K562 (cell line): ENCODE results near the gene GSTA5. TPM values are rescaled to one million over a fixed set of nuclear protein-coding genes. Genes with fewer than 3 reads are reported as not detected.
"Not testable (repeated sequence)": the region's sequence is repeated elsewhere in the genome, so short reads cannot be mapped to it uniquely, and the experiment has no call there.

Source experiments
- ATAC-seq: fragments of 200-7000 bp; cut with Tn5 transposase; 3 replicates; pipeline ENCODE4 v1.9.1; 2020; ENCODE audit warnings: moderate library complexity
- BruUV-seq: library from RNA; stranded (reverse); fragments of 400-500 nt; replicated peaks from 2 replicates; lab custom pipeline; 2021; lab: Mats Ljungman, UMichigan
- CTCF ChIA-PET: fragments of 300-600 bp; formaldehyde crosslinking; extraction: SDS; loops from one replicate; lab custom pipeline; 2021; ENCODE audit warnings: low intra/inter-chr PET ratio; lab: Yijun Ruan, JAX
- POLR2A ChIA-PET: fragments of 300-600, 350-650 bp; sonication (Branson Sonifier 250); formaldehyde crosslinking; extraction: SDS; loops from one replicate; lab custom pipeline; 2021; ENCODE audit warnings: antibody characterized with exemption, inconsistent platforms; lab: Yijun Ruan, JAX
- DNase-seq, 4 experiments: peaks; one replicate each; pipeline versions ENCODE4 v3.0.0 to v3.0.0-alpha.2; 2011 to 2018; ENCODE audit warnings: low spot score in 3 of 4, mixed read lengths in 3 of 4; ENCODE audit errors: extremely low read depth in 1 of 4
- FAIRE-seq: peaks from 2 replicates; lab custom pipeline; 2011; peaks lifted over from hg19 to GRCh38; lab: Jason Lieb, UNC
- H2AFZ ChIP-seq: 2 replicates; pipeline ENCODE4 v1.6.0; 2011; ENCODE audit warnings: low read depth, low read length, control low read depth, inconsistent platforms
- H3K27ac ChIP-seq: fragments of 200-600 bp; 3 replicates; pipeline ENCODE4 v1.8.0; 2011; ENCODE audit warnings: low read depth, mild to moderate bottlenecking, control low read depth, inconsistent platforms, low read length, moderate library complexity, mixed read lengths; ENCODE audit errors: extremely low read depth
- H3K27me3 ChIP-seq, 2 experiments: fragments of 300-600 bp in 1 of 2; 2 replicates in 1 of 2; 3 replicates in 1 of 2; pipeline versions ENCODE4 v1.6.0 to v1.8.0; 2011; ENCODE audit warnings: inconsistent platforms in 2 of 2, low read length in 2 of 2, mild to moderate bottlenecking in 1 of 2, mixed read lengths in 1 of 2, moderate library complexity in 1 of 2; ENCODE audit not compliant: control insufficient read depth in 2 of 2, insufficient read depth in 2 of 2
- H3K36me3 ChIP-seq: fragments of 300-600 bp; 3 replicates; pipeline ENCODE4 v1.8.0; 2011; ENCODE audit warnings: mild to moderate bottlenecking, low read length, inconsistent platforms; ENCODE audit not compliant: control insufficient read depth, insufficient read depth
- H3K4me1 ChIP-seq, 2 experiments: fragments of 200-600 bp in 1 of 2; replicated peaks in 1 of 2; 2 replicates in 1 of 2; 3 replicates in 1 of 2; pipeline versions ENCODE4 v1.5.1 to v1.8.0; 2011; ENCODE audit warnings: inconsistent platforms in 2 of 2, low read length in 2 of 2, mild to moderate bottlenecking in 1 of 2, mixed read lengths in 1 of 2, moderate library complexity in 1 of 2; ENCODE audit not compliant: control insufficient read depth in 2 of 2, insufficient read depth in 2 of 2
- H3K4me2 ChIP-seq: 2 replicates; pipeline ENCODE4 v1.6.1; 2011; ENCODE audit warnings: low read length, control low read depth, inconsistent platforms, mixed read lengths; ENCODE audit not compliant: insufficient read depth
- H3K4me3 ChIP-seq: fragments of 200-600 bp; sonication (generic), shearing (Covaris generic); 2 replicates; pipeline ENCODE4 v1.5.1; 2016; ENCODE audit warnings: control low read depth, inconsistent platforms
- H3K79me2 ChIP-seq: fragments of 200-600 bp; 3 replicates; pipeline ENCODE4 v1.8.0; 2011; ENCODE audit warnings: low read length, inconsistent platforms; ENCODE audit not compliant: control insufficient read depth, insufficient read depth
- H3K9ac ChIP-seq, 2 experiments: 2 replicates each; pipeline versions ENCODE4 v1.6.0 to v1.6.1; 2011; ENCODE audit warnings: low read depth in 2 of 2, low read length in 2 of 2, control low read depth in 1 of 2, inconsistent platforms in 1 of 2, mild to moderate bottlenecking in 1 of 2, mixed read lengths in 1 of 2; ENCODE audit not compliant: insufficient read depth in 1 of 2
- H3K9me1 ChIP-seq: one replicate; pipeline ENCODE4 v1.6.0; 2011; ENCODE audit warnings: inconsistent platforms, mild to moderate bottlenecking, low read length, moderate library complexity; ENCODE audit not compliant: control insufficient read depth, insufficient read depth
- H3K9me3 ChIP-seq: replicated peaks from 2 replicates; pipeline ENCODE4 v1.5.1; 2011; ENCODE audit warnings: low read depth, low read length, inconsistent platforms; ENCODE audit not compliant: control insufficient read depth, insufficient read depth
- H4K20me1 ChIP-seq: replicated peaks from 2 replicates; pipeline ENCODE4 v1.6.1; 2011; ENCODE audit warnings: low read length, inconsistent platforms, mixed read lengths; ENCODE audit not compliant: control insufficient read depth, insufficient read depth
- KLF16 ChIP-seq: IDR thresholded peaks from 2 replicates; pipeline ENCODE4 v1.6.1; 2016; ENCODE audit warnings: antibody characterized with exemption
- MAFF ChIP-seq: IDR thresholded peaks from 2 replicates; pipeline ENCODE4 v1.6.1; 2012; ENCODE audit warnings: low read length, improper control_type of control experiment
- MAFG ChIP-seq: fragments of 450-650 bp; conservative IDR thresholded peaks from 2 replicates; pipeline ENCODE4 v1.6.1; 2016; ENCODE audit warnings: missing genetic modification characterization, missing compliant biosample characterization
- MAFK ChIP-seq: IDR thresholded peaks from 2 replicates; pipeline ENCODE4 v1.6.1; 2011; ENCODE audit warnings: low read length, improper control_type of control experiment
- MED1 ChIP-seq: sonication (generic); formaldehyde crosslinking; IDR thresholded peaks from 2 replicates; pipeline ENCODE4 v1.8.1; 2023; ENCODE audit warnings: missing genetic modification reagents, borderline replicate concordance
- ZNF316 ChIP-seq: fragments of 450-650 bp; IDR thresholded peaks from 2 replicates; pipeline ENCODE4 v1.6.1; 2016
- WGBS: fragments of 100-300 bp; shearing (Covaris generic); methylation state at CpG from one replicate; pipeline ENCODE4 v1.1.6; 2016; ENCODE audit warnings: low coverage, mixed read lengths; ENCODE audit not compliant: insufficient coverage; ENCODE audit errors: missing lambda C conversion rate; 5-methylcytosine and 5-hydroxymethylcytosine counted together
- in situ Hi-C: fragments of 300-500 bp; cut with MboI; formaldehyde crosslinking; loops from 4 replicates; pipeline ENCODE4 v1.15.0; 2018; ENCODE audit warnings: inconsistent platforms, mixed read lengths
- intact Hi-C: fragments of 100-400 bp; cut with micrococcal nuclease; formaldehyde crosslinking; loops from 2 replicates; pipeline ENCODE4 v1.14.2; 2022
- polyA plus RNA-seq, 8 experiments: library from polyadenylated mRNA; depleted of rRNA in 4 of 8; stranded (reverse) in 5 of 8; unstranded in 3 of 8; fragments of >200 nt; fragmentation: Nextera tagmentation in 2 of 8; fragmentation: Illumina TruSeq in 1 of 8; extraction: Ambion mirVana in 2 of 8; extraction: Trizol in 1 of 8; gene quantifications; 2 replicates each; pipeline versions ENCODE4 v1.2.1 to v1.2.3, GENCODE V29; 2011 to 2014; ENCODE audit warnings: inconsistent platforms in 1 of 8, missing spikeins in 1 of 8
- total RNA-seq, 7 experiments: library from RNA; depleted of rRNA in 6 of 7; stranded (reverse); fragments of >200 nt in 6 of 7; fragmentation: Illumina TruSeq in 2 of 7; extraction: Trizol in 2 of 7; gene quantifications; 2 replicates each; pipeline versions ENCODE4 v1.2.1 to v1.2.3, GENCODE V29; 2011 to 2021; ENCODE audit warnings: low replicate concordance in 1 of 7
- TF ChIP-seq, protein P1 (sequence below), 3 experiments: IDR thresholded peaks in 2 of 3; conservative IDR thresholded peaks in 1 of 3; 2 replicates each; pipeline ENCODE4 v1.5.1; 2011 to 2012; ENCODE audit warnings: low read length in 3 of 3, mild to moderate bottlenecking in 3 of 3, control low read depth in 2 of 3, improper control_type of control experiment in 1 of 3, inconsistent platforms in 1 of 3, low read depth in 1 of 3, mixed read lengths in 1 of 3, moderate library complexity in 1 of 3; ENCODE audit not compliant: insufficient read depth in 2 of 3

The GSTA5 gene
- total and polyA plus RNA-seq, 9 of the 15 experiments (the other 6 are each of a cell fraction or from before 2014, with no cell fraction given): not detected

DNA sequence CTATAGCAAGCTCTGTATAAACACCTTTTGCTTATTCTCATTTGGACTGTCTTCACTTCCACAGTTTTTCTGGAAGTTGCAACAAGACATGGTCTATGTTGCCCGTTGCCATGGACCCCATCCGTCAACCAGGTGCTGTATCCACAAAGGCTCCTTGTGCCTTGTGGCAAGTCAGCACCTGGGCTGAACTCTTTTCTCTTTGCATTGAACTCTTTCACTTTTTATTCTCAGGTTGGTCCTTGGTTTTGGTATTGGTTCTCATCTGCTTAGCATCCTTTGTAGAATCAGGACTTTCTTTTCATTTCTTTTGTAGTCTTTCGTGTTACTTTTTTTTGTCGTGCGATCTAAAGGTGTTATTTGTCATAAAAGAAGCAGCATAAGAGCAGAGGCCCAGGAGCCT is 32.0 kb downstream of the GSTA5 start:
- no peak overlapping the region for H3K27ac ChIP-seq
- H3K36me3 ChIP-seq: no peaks in the 10 kb centered on the region
- ATAC-seq: no peak
- H3K4me3 ChIP-seq: no peak overlapping the region
- H2AFZ ChIP-seq: no peak overlapping the region
- POLR2A ChIA-PET: no interaction called here
- CTCF ChIA-PET: no interaction called here
- no peak overlapping the region for H3K9ac ChIP-seq
- H4K20me1 ChIP-seq: no peaks in the 10 kb centered on the region
- no peaks in the 10 kb centered on the region for H3K9me1 ChIP-seq
- no peak for TF ChIP-seq KLF16
- TF ChIP-seq MED1 (CRISPR knock-in tag): no peak
- H3K27me3 ChIP-seq: peaks cover 0 to 2% of the 10 kb centered on the region in 2 experiments; a peak in 2 of 5 replicates
- FAIRE-seq: no peak
- H3K79me2 ChIP-seq: no peaks in the 10 kb centered on the region
- BruUV-seq: no TSS peak
- H3K4me2 ChIP-seq: no peak overlapping the region
- intact Hi-C loops: no loop called here
- no peak for DNase-seq
- no peaks in the 10 kb centered on the region for H3K4me1 ChIP-seq
- in situ Hi-C loops: loop anchor here (5.0 kb wide), 1 partner anchor 41 kb away; no protein-coding TSS in a partner anchor
- no peaks in the 10 kb centered on the region for H3K9me3 ChIP-seq
- whole genome bisulfite sequencing: 3% methylated on average over 5 of the region's 5 CpGs

DNA sequence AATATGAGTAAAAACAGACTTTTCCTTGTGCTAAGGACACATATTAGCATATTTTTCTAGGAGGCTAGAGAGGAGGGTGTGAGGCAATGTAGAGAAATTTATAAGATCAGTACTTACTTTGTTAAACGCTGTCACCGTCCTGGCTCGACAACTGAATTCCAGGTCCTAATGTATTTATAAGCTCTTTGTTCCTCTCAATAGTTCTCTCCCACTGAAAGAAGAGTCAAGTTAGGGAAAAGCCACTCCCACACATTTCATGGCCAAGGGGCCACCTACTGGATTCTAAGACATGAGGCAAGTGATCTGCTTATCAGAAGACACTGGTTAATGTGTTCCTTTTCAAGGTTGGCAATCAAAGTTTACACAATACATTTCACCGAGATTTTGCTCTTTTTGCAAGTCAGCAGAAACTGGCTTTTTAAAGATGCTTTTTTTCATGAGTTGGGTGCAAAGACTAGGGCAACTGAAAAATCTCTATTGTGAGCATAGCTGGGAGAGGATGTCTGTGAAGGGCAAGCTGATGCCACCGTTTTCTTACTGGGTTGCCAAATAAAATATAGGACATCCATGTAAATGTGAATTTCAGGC is 36.9 kb downstream of the GSTA5 start, which contains the start of gene GSTA1:
Gene GSTA1, minus strand, starts transcription at position 149 of the 588 bp plus-strand sequence. CDS start 4,549 bp downstream, outside the sequence.
- H3K9ac ChIP-seq, in situ Hi-C loops, intact Hi-C loops, BruUV-seq, H4K20me1 ChIP-seq, H3K4me3 ChIP-seq, H3K4me1 ChIP-seq, H3K27ac ChIP-seq, H3K9me3 ChIP-seq, H2AFZ ChIP-seq, H3K36me3 ChIP-seq, CTCF ChIA-PET, H3K27me3 ChIP-seq, H3K9me1 ChIP-seq, H3K4me2 ChIP-seq, DNase-seq: not testable (repeated sequence)
- POLR2A ChIA-PET: interaction anchor here (0.6 kb wide), 1 partner anchor 8 kb away, joined by 3 read pairs; no protein-coding TSS in a partner anchor
- ATAC-seq: 0 out of 3 replicates have a peak, but pooled peaks have one; percentile 33
- 0% methylated on average over 5 of the region's 5 CpGs for WGBS
- FAIRE-seq: peak; percentile 54
- TF ChIP-seq, protein P1, sequence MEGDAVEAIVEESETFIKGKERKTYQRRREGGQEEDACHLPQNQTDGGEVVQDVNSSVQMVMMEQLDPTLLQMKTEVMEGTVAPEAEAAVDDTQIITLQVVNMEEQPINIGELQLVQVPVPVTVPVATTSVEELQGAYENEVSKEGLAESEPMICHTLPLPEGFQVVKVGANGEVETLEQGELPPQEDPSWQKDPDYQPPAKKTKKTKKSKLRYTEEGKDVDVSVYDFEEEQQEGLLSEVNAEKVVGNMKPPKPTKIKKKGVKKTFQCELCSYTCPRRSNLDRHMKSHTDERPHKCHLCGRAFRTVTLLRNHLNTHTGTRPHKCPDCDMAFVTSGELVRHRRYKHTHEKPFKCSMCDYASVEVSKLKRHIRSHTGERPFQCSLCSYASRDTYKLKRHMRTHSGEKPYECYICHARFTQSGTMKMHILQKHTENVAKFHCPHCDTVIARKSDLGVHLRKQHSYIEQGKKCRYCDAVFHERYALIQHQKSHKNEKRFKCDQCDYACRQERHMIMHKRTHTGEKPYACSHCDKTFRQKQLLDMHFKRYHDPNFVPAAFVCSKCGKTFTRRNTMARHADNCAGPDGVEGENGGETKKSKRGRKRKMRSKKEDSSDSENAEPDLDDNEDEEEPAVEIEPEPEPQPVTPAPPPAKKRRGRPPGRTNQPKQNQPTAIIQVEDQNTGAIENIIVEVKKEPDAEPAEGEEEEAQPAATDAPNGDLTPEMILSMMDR (IDR thresholded peaks at IDR 0.05 in 2 of 3, conservative IDR thresholded peaks at IDR 0.05 in 1 of 3; ENCODE audit: insufficient read depth in 2 of 3, low read depth in 1 of 3, low read length in 3 of 3): peak in 1 of 3 experiments; percentile 22; a peak in 1 of 6 replicates
- TF ChIP-seq MAFG (tag) (0 out of 2 replicates have a peak, but pooled peaks have one; percentile 7), MAFK (peak; percentile 81), MAFF (peak; percentile 84), ZNF316 (peak; percentile 13; the same call in 1 of the 2 replicates)
- TF ChIP-seq, all 486 proteins: peak for 5; not testable (repeated sequence) for 481
- not testable (repeated sequence) for H3K79me2 ChIP-seq
